ENCODE results near the gene DCAKD.

DCAKD gene

DNA sequence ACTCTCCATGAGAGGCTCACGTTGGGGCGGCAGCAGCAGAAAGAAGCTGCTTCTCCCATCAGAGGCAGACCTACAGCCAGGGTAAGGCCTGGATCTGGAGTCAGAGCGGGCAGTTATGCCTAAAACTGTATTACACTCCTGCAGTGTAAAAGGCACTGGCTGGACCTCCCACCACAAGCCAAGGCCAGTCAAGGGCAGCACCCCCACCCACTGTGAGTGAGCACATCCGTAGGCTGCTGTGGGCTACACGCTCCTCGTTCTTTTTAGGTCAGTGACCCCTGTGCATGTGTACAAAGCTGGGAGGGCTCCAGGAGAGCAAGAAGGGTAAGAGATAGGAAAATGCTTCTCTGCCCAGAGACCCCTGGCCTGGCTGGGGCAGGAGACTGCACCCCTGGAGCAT is 20.7 kb downstream of the DCAKD start:
- no peak for DNase-seq

DNA sequence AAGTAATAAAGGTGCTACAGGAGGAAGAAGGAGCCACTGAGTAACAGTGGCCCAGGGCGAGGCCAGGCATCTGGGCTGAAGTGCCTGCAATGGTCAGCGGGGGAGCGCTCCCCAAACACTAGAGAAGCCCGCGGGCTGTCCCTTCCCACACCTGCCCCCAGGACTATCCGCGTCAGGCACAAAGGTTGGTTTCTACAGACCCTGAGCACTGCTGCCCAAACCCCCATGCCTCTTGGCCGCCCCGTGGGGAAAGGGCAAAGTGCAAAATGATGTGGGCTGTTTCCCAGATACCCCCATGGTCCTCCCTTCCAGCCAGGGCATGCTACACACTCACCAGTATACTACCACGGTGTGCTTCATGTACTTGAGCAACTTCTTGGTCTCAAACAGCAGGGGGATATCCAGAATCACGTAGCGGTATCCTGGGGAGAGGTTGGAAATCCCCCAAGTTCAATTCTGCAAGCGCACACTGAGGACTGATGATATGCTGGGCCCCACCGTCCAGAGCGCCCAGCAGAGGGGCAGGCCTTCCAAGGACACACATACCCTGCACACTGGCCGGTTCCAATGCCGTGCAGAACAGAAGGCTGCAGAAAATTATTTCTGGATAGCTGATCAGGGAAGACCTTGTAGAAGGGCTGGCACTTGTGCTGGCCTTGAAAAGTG is 21.5 kb downstream of the DCAKD start:
- no peak for DNase-seq

DNA sequence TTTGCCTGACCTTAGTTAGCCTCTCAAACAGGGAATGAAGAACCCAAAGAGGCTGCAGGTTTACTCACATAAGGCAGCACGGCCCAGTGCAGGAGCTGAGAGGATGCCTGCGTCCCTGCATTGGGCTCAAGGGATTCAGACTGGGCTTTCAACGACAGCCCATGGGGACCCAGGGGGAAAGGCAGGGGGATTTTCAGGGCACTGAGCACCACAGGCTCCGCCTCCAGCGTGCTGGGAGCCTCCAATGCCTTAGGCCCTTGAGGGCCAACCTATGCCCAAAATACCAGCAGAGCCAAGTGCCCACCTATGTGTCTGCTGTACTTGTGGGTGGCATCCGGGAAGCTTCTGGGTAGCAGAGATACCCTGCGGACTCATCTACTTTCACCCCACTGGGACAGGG is 22.3 kb downstream of the DCAKD start:
- DNase-seq: no peak

DNA sequence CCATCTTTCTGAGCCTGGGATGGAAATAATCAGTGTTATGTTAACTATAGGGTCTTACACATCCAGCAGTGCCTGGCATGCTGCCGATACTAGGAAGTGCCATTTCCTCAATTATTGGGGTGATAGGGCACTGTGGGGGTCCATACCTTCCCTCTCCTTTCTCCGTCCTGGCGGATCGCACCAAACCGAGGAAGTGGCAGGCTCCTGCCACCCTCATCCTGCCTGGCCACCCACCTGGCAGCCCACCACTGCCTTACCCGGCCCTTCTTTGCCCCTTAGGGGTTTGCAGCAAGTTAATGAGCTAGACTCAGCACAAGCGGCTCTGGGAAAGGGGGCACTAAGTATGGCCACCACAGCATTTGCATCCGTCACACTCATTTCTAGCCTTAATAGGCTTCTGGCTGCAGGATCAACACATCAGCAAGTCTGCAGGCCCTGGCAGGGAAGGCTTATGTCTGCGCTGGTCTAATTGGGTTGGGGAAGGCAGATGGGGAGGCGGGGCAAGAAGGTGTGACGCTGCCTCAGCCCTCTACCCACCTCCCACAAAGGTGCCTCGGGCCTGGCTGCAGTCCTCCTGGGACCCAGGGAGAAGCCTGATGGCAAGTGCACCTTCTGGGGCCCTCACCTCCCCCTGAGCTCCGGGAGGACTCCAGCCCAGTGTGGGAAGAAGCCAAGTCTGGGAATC is 28.6 kb downstream of the DCAKD start:
- DNase-seq: no peak

DNA sequence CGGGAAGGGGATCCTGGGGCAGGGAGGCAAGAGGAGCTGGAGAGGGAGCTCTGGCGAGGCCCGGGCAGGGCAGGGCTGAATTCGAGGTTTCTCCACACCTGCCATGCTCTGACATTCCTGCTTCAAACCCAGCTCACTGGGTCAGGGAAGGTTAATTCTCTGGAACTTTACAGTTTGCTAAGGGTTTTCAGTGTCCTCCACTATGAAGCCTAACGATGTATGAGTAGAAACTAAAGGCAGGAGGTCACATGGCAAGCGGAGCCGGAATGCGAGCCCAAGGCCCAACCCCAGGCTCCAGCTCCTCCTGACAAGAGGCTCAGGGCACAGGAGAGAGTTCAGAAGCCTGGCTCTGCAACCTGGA is 29.2 kb downstream of the DCAKD start:
- no peak for DNase-seq

DNA sequence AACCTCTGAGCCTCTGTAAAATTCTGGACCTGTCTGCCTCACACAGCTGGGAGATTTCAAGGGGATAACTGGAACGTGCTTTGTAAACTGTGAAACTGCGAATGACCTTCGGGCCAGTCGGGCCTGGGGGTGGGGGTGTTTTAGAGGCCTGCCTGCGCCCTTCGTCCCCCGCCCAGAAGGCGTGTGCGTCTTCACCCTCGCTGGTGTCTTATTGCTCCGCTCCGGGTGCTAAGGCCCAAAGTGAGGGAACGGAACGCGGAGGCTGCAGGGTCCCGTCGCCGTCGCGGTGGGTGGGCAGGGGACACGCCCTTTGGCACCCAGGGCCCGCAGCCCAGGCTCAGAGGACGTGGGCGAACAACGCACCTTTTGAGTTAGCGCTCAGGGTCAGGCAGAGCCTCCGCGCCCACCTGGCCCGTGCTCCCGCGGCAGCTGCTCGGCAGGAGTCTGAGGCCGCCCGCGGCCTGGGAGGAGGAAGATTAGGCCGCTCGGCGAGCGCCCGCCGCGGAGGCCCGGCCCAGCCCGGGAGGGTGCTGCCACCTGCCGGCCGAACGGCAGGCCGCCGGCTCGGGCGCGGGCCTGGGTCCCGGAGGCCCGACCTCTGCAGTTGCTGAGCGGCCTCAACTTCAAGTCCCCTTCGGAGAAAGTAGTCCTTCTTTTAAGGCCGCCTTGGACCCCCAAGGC is 29.7 kb downstream of the DCAKD start:
- DNase-seq: peak; percentile 80

DNA sequence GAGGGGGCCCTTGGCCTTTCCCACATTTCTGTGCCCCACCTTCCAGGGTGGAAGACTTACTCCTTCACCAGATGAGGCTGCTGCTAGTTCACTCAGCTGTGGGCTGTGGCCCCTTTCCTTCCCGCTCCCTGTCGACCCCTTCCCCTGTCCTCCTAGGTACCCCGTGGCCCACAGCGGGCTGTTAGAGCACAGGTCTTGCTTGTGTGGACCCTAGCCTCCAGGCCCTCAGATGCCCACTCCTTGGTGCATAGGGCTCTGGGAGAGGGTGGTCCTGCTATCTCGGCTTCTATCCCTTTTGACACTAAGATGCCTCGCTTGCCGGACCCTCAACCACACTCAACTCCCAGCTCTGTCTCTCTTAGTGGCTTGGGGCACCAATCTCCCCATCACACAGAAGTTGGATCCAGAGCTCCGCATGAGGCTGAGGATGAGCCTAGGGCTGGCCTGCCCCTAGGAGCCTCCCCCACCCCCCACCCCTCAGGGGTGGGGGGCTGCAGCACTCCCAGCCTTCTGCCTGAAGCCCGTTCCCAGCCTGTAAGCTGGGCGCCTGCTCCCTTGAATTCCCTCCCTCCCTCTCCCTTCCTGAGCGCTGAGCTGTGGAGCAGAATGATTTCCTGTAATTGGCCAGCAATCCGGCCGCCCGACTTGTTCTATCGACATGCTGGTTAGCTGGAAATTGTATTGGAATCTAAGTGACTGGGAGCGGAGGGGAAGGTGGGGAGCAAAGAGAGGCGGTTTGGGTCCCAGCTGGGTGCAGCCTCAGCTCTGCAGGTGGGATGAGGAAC is 30.9 kb downstream of the DCAKD start:
- peak; percentile 22 for DNase-seq

DNA sequence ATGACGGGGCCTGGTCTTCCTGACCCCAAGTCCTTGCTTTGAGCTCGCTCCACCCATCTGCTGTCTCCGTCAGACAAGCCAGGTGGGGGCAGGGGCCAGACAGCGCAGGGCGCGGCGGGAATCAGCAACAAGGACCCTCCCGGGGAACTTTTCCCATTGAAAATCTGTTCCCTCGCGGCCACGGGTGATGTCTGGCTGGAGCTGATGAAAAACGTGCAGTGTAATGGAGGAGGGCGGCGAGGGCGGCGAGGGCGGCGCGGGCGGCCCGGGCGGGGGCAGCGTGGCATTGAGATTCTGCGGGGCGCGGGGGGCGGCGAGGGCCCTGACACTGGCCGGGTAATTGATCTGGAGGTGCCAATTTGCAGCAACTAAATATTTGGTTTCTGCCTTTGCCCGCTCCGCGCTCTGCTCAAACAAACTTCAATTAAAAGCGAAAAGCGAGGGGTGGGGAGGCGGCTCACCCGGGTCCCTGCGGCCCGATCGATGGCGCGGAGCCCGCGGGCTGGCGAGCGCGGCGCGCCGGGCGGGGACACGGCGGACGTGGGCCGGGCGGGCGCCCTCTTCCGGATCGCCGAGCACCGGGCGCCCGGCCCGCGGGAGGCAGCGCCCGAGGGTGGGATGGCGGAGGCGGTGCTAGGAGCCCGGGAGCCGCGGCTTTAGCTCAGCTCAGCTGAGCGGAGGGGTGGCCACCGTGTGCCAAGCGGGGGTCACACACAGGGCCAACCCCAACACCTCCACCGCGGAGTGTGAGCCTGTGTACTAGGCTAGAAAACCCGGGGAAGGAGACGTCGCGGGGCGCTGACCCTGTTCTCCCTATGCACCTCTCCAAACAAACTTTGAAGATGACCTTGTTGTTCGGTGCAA is 32.4 kb downstream of the DCAKD start:
- peak; percentile 57 for DNase-seq

DNA sequence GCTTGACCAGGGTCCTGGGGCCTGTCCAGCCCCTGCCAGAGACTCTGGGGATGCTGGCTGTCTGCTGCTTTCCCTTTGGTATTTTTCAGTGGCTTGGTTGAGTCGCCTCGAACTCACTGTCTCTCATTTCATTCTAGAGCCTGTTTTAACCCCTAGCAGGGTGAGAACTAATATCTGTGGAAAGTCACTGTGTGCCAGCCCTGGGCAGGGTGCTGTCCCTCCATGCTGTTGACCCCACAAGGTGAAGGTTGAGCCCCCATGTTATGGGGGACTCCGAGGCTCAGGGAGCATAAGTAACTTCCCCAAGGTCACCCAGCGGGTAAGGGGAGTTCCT is 33.0 kb downstream of the DCAKD start:
- no peak for DNase-seq

DNA sequence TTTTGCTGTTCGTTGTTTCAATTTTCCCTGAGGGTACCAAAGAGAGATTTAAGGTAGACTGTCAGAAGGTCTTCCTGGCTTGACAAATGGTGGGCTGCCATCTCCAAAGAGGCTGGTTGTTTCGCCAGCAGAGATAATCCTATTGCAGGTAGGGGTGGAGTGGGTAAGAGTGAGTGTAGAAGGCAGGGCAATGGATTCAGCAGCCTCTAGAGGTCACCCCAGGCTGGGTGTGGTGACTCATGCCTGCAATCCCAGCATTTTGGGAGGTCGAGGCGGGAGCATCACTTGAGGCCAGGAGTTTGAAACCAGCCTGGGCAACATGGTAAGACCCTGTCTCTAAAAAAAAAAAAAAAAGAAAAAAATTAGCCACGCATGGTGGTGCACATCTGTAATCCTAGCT is 34.6 kb downstream of the DCAKD start:
- DNase-seq: no peak

DNA sequence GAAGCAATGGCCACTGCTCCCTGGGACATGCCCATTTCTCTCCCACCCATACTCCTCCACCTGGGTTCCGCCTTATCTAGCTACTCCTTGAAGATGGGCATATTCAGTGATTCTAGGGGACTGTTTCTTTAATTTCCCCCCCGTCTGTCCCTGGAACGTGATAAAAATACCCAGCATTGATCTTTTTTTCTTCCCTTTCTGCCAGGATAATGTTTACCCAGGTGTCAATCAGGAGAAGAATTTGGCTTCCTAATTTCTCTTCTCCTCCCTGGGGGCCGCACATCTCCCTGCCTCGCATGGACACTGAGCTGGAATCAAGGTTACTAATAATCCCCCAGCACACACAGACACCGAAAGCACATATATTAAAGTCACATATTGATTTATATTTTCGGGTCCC is 35.2 kb downstream of the DCAKD start:
- DNase-seq: no peak

DNA sequence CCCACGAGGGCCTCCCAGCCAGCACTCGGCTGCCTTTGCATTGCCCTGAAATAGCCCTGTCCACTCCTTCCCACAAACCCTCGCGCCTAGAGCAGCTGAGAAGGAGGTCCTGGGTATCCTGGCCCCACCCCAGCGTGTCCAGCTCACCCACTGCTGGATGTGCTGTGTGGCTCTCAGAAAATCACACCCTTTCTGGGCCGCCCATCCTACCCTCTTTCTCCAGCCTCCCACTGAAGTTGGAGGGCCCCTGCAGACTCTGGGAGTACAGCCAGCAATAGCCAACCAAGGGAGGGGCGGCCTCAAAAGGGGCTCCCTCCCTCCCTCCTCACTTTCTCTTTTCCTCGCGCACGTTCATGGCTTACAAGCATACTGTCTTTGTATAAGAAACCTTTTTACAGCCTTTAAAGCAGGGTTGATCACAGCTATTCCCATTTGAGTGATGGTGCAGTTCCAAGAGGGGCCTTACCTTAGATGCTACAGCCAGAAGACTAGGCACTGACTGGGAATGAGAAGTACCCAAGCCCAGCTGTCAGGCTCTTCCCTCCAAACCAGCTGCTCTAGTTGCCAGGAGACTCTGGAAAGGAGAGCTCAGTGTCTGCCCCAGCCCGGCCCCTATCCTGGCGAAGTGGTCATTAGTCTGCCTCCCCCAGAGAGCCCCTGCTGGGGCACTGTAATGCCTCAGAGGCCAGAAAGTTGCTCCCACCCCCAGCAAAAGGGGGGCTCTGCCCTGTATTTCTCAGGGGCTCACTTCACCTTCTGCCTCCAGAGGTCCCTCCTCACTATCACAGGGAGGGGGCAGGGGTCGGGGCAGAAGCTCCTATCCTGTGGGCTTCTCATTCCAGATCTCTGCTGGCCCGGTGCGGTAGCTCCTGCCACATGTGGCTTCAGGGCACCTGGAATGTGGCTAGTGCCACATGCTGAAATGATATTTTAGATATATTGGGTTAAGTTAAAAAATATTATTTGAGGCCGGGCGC is 38.1 kb downstream of the DCAKD start:
- DNase-seq: no peak

DNA sequence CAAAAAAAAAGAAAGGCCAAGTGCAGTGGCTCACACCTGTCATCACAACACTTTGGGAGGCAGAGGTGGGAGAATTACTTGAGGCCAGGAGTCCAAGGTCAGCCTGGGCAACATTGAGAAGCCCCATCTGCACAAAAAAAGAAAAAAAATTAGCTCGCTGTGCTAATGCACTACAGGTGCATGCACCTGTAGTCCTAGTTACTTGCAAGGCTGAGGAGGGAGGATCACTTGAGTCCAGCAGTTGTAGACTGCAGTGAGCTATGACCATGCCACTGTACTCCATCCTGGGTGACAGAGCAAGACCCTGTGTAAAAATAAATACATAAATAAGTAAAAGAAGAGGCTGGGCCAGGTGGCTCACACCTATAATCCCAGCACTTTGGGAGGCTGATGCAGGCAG is 39.7 kb downstream of the DCAKD start:
- DNase-seq: no peak

DNA sequence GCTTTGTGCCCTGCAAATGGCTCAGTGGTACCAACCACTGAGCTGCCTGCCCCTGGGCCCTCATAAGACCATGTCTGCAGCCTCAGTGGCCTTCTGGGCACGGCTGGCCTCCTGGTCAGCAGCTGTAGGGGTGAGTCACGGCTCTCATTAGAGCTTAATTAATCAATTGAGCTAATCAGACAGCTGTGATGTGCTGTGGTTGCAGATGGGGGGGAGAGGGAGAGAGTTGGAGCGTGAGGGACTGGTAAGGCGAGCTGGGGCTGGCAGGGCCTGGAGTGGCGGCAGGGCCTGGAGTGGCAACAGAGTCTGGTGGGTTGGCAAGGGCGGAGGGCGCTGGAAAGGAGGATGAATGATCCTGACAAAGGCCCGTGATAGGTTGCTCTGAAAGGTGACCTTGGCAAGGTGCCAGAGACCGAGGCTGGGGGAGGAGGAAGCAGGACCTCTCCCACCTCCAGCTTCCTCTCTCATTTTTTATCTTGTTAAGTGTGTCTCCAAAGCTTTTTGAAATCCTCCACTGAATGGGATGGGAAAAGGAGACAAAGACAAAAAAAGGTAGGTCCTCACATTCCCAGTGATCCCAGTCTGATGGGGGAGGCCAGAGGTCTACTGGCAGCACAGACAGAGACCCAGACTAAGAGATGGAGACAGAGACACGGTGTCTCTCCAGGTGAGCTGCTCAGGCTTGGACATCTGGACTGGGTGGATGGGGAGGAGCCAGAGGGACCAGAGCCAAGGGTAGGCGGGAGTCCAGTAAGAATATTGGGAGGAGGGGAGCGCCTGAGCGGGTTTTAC is 41.6 kb downstream of the DCAKD start:
- no peak for DNase-seq

DNA sequence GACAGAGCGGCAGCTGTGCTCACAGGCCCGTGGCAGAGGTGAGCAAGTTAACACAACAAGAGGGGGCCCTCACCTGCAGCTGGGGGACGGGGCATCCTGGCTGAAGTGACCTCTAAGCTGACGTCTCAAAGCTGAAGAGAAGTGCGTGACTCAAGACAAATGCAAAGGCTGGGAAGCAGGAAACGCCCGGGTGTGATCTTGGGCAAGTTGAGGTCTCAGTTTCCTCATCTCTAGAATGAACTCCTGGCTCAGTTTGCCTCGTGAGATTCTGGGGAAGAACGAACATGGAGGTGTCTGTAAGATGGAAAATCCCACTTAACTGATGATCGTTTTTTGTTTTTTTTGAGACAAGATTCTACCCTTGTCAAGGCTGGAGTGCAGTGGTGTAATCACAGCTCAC is 43.2 kb downstream of the DCAKD start:
- no peak for DNase-seq

DNA sequence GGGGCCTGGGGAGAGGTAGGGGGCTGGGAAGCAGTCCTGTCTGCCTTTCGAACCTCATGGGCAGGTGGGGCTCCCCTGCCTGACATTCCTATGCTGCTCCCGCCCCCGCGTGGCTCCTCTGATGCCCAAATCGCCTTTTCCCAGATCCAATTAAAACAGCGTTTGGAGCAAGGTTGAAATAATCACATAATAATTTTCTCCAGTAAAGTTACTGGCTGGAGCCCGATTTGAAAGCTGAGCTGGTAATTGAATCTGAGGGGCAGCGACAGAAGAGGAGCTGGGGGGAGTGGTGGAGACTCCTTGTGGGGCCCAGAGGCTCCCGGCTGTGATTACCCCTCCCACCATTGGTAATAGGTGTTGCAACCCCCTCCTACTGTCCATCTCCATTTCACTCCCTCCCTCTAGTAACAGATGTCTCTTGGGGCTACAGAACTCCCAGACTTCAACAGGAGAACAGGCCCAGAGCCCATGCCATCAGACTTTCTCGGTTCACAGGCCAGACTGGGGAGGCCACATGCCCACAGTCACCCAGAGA is 44.4 kb downstream of the DCAKD start:
- no peak for DNase-seq

DNA sequence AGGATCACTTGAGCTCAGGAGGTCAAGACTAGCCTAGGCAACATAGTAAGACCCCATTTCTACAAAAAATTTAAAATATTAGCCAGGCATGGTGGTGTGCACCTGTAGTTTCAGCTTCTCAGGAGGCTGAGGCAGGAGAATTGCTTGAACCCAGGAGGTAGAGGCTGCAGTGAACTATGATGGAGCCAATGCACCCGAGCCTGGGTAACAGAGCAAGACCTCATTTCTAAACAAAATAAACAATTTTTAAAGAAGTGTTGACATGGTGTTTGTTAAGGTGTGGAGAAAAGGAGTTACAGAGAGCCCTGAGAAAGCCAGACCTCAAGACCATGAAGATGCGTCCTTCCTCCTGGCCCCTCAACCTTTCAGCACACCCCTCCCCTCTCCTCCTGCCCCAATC is 45.7 kb downstream of the DCAKD start:
- DNase-seq: no peak

DNA sequence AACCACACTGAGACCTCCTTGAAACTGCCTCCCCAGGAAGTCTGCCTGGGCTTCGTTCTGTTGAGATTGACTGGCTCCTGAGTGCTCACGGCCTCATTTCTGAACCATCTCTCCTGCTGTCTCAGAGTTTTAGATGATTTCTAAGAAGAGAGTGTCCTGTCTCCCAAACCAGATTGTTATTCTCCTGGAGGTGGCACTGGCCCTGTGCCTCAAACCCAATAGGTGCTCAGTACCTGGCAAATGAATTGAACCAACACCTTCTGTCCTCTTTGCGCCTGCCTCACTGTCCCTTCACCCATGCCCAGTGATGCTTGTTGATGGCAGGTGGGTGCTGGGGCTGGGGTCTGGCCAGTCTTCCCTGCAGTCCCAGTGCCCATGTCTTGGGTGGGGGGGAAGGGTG is 47.0 kb downstream of the DCAKD start:
- no peak for DNase-seq

DNA sequence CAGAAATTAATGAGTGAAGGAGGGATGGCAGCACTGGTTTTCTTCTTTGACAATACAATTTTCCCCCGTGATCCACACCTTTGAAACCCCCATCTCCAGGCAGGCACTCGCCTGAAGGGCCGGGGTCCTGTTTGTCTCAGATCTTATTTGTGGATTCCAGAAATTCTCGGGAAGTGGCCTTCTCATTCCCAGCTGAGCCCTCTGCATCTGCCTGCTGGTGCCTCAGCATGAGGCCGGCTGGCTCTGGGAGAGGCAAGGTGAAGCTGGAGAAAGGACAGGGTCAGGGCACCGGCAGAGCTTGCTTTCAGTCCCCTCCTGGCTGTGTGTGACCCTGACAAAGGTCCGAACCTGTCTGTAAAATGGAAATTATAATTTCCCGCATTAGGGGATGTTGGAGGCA is 47.6 kb downstream of the DCAKD start:
- no peak for DNase-seq

DNA sequence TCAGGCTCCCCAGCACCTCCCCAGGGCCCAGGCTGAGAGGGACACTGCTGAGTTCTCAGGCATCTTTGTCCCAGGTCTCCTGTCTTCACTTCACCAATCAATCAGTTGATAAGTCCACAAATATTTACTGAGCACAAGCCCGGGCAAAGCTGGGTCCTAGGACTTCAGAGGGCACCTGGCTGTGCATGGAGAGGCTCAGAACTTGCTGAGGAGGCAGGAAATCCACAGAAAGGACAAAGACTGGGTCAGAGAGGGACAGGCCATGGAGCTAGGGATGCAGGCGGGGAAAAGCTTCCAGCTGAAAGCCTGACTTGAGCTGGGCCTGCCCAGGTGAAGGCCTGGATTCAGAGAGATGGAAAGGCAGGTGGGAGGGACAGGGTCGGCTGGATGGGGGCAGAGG is 50.1 kb downstream of the DCAKD start:
- DNase-seq: no peak
